ENCODE results near the gene TLL2. TPM values are rescaled to one million over a fixed set of nuclear protein-coding genes. Genes with fewer than 3 reads are reported as not detected.

Gene TLL2
- total and polyA plus RNA-seq, 2 of the 4 experiments (the other 2 are of a cell fraction), result under 0.01 to 0.05 TPM

DNA sequence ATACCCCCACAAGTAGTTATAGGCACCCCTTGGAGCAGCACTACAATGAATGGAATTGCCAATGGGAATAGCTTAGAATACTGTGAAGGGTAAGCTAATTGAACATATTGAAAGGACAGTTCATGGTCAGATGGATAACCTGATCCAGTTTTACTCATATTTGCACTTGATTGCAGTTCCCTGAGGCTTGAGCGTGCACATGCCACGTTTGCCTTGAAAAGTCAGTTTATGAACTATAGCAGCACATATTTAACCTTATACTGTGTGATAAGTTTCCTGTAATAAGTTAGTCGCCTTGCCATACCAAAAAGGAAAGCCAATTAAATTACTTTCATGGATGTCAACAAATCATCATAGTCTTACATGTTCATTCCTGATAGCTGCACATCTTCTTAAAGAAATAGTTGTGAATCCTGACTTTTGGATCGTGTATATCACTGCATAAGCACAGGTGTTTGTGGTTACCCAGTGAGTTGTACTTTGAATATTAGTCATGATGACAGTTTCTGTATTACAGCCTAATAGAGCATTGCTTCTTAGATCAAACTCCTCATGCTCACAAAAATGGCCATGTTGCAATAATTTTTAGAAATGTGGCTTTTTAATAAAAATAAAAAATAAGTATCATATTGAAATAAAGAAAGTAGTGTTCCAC is 187.9 kb downstream of the TLL2 start:
- ATAC-seq (ENCODE audit: low read depth), result no peak
- H2BK15ac ChIP-seq (ENCODE audit: low read depth, low read length), result no peak overlapping the region
- H3K9ac ChIP-seq (ENCODE audit: low read depth, low read length), result no peak overlapping the region
- no peaks in the 10 kb centered on the region for H3K9me3 ChIP-seq (ENCODE audit: control insufficient read depth, insufficient read depth, low read length)
- no peak overlapping the region for H3K27ac ChIP-seq (ENCODE audit: insufficient read depth, low read length)
- H2BK120ac ChIP-seq (ENCODE audit: low read depth, low read length), result no peak overlapping the region
- H3K4me3 ChIP-seq (ENCODE audit: insufficient read depth, low read depth, low read length), result no peak overlapping the region
- no peaks in the 10 kb centered on the region for H3K36me3 ChIP-seq (ENCODE audit: control insufficient read depth, insufficient read depth, low read length)
- intact Hi-C loops (cut with micrococcal nuclease), result no loop called here
- H3K4me2 ChIP-seq (ENCODE audit: low read depth, low read length), result no peak overlapping the region
- H2BK20ac ChIP-seq (ENCODE audit: low read depth, low read length), result no peak overlapping the region
- H2BK5ac ChIP-seq (ENCODE audit: low read depth, low read length, poor library complexity, severe bottlenecking), result no peak overlapping the region
- no peak overlapping the region for H3K18ac ChIP-seq (ENCODE audit: low read depth, low read length)
- no peaks in the 10 kb centered on the region for H3K4me1 ChIP-seq (ENCODE audit: control insufficient read depth, insufficient read depth, low read length)
- no peaks in the 10 kb centered on the region for H4K20me1 ChIP-seq (ENCODE audit: insufficient read depth, low read length)
- no peak overlapping the region for H2AK5ac ChIP-seq (ENCODE audit: low read depth, low read length)
- no peaks in the 10 kb centered on the region for H3K79me1 ChIP-seq (ENCODE audit: low read depth in 1 of 2, low read length in 2 of 2)
- in situ Hi-C loops (cut with MboI; ENCODE audit: low sequenced_read_pairs), result no loop called here
- H3K56ac ChIP-seq (ENCODE audit: extremely low read depth, insufficient read depth, low read length), result no peak overlapping the region
- H4K91ac ChIP-seq (ENCODE audit: insufficient read depth, low read depth, low read length), result no peak overlapping the region
- ChIA-PET CTCF (no interaction called here), POLR2A (ENCODE audit: unreplicated experiment) (no interaction called here)
- no peaks in the 10 kb centered on the region for H3K9me1 ChIP-seq (ENCODE audit: insufficient read depth, low read length)
- no TSS peak for BruUV-seq (replicated peaks)
- no CpG with 5 or more reads among the region's 4 CpGs for WGBS, 2 experiments (ENCODE audit: extremely low coverage in 2 of 2, insufficient read length in 1 of 2)
- no peak overlapping the region for H2AFZ ChIP-seq (replicated peaks; ENCODE audit: low read length, poor library complexity)
- H4K5ac ChIP-seq (ENCODE audit: low read depth, low read length), result no peak overlapping the region
- no peak overlapping the region for H3K4ac ChIP-seq (ENCODE audit: low read depth, low read length)
- H2AK9ac ChIP-seq (replicated peaks; ENCODE audit: low read depth, low read length, poor library complexity), result no peak overlapping the region
- no peaks in the 10 kb centered on the region for H3K27me3 ChIP-seq (ENCODE audit: control insufficient read depth, insufficient read depth, low read length)
- no peak overlapping the region for H3K14ac ChIP-seq (replicated peaks; ENCODE audit: low read depth, low read length)
- TF ChIP-seq, protein P1, sequence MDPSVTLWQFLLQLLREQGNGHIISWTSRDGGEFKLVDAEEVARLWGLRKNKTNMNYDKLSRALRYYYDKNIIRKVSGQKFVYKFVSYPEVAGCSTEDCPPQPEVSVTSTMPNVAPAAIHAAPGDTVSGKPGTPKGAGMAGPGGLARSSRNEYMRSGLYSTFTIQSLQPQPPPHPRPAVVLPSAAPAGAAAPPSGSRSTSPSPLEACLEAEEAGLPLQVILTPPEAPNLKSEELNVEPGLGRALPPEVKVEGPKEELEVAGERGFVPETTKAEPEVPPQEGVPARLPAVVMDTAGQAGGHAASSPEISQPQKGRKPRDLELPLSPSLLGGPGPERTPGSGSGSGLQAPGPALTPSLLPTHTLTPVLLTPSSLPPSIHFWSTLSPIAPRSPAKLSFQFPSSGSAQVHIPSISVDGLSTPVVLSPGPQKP (IDR thresholded peaks at IDR 0.05; ENCODE audit: borderline replicate concordance, low read depth, low read length), result no peak
- TF ChIP-seq CTCF (conservative IDR thresholded peaks at IDR 0.05; ENCODE audit: low read depth, low read length), result no peak
- no peak for TF ChIP-seq CHD1 (IDR thresholded peaks at IDR 0.05; ENCODE audit: low read depth, low read length)
- TF ChIP-seq MAFK (IDR thresholded peaks at IDR 0.05; ENCODE audit: low read depth, low read length), result no peak
- TF ChIP-seq MAZ (IDR thresholded peaks at IDR 0.05; ENCODE audit: borderline replicate concordance, low read depth, low read length), result no peak
- no peak for TF ChIP-seq RFX5 (IDR thresholded peaks at IDR 0.05; ENCODE audit: low read depth, low read length)
- no peak for TF ChIP-seq USF2 (IDR thresholded peaks at IDR 0.05; ENCODE audit: low read depth, low read length)
- no peak overlapping the region for H3K23ac ChIP-seq (ENCODE audit: low read depth, low read length)
- no peak overlapping the region for H4K8ac ChIP-seq (ENCODE audit: low read depth in 2 of 2, low read length in 2 of 2)
- DNase-seq, result no peak
- dilution Hi-C loops (cut with HindIII; ENCODE audit: low sequenced_read_pairs, unreplicated experiment), result no loop called here
